HUES64 (cell line): Measurements from ENCODE around the gene TMEM156.
"Not testable (repeated sequence)": the region's sequence is repeated elsewhere in the genome, so short reads cannot be mapped to it uniquely, and the experiment has no call there.

Experiments
- H3K27ac ChIP-seq: 2 replicates; pipeline ENCODE4 v1.7.0; 2013; ENCODE audit warnings: low read depth, low read length, inconsistent platforms
- H3K27me3 ChIP-seq: 2 replicates; pipeline ENCODE4 v1.6.1; 2013; ENCODE audit warnings: mild to moderate bottlenecking, low read length; ENCODE audit not compliant: insufficient read depth
- H3K36me3 ChIP-seq: 2 replicates; pipeline ENCODE4 v1.6.1; 2013; ENCODE audit warnings: mild to moderate bottlenecking, low read length; ENCODE audit not compliant: insufficient read depth
- H3K4me1 ChIP-seq: 2 replicates; pipeline ENCODE4 v1.6.1; 2013; ENCODE audit warnings: mild to moderate bottlenecking, low read length, moderate library complexity; ENCODE audit not compliant: insufficient read depth
- H3K4me3 ChIP-seq: 2 replicates; pipeline ENCODE4 v1.5.1; 2013; ENCODE audit warnings: mild to moderate bottlenecking, low read length, moderate library complexity
- H3K9ac ChIP-seq: 2 replicates; pipeline ENCODE4 v1.6.1; 2013; ENCODE audit warnings: mild to moderate bottlenecking, low read depth, low read length
- H3K9me3 ChIP-seq: 2 replicates; pipeline ENCODE4 v1.6.1; 2013; ENCODE audit warnings: low read depth, low read length; ENCODE audit not compliant: insufficient read depth
- whole genome bisulfite sequencing: fragments of 150-250, 120-280 bp; methylation state at CpG from one replicate; pipeline ENCODE4 v1.1.7; 2013; ENCODE audit warnings: missing lambda C conversion rate; 5-methylcytosine and 5-hydroxymethylcytosine counted together

TMEM156 gene

GRCh38 chr4:38976308-38976707 is 55.9 kb downstream of the TMEM156 start:
- Histone ChIP-seq H3K4me3 (no peak overlapping the region), H3K27me3 (no peaks in the 10 kb centered on the region)
- 95% methylated on average over 7 of the region's 7 CpGs for WGBS

GRCh38 chr4:38968668-38969067 is 63.5 kb downstream of the TMEM156 start:
- 99% methylated on average over 5 of the region's 5 CpGs for WGBS
- Histone ChIP-seq H3K4me1 (0 out of 2 replicates have a peak, but pooled peaks cover 4% of the 10 kb centered on the region), H3K27ac (no peak overlapping the region), H3K9ac (no peak overlapping the region), H3K9me3 (no peaks in the 10 kb centered on the region), H3K4me3 (no peak overlapping the region), H3K27me3 (no peaks in the 10 kb centered on the region), H3K36me3 (no peaks in the 10 kb centered on the region)

More at GRCh38 chr4:38976308-38976707, 55.9 kb downstream of the TMEM156 start:
- Histone ChIP-seq H3K9me3 (no peaks in the 10 kb centered on the region), H3K4me1 (no peaks in the 10 kb centered on the region), H3K9ac (no peak overlapping the region), H3K36me3 (no peaks in the 10 kb centered on the region), H3K27ac (no peak overlapping the region)

- no peak overlapping the region for H3K9ac ChIP-seq
- H3K27ac ChIP-seq, result no peak overlapping the region; the same call in 1 of the 2 replicates
- H3K36me3 ChIP-seq, result no peaks in the 10 kb centered on the region
- no peaks in the 10 kb centered on the region for H3K9me3 ChIP-seq
- 0 out of 2 replicates have a peak, but pooled peaks cover 4% of the 10 kb centered on the region for H3K4me1 ChIP-seq
- H3K27me3 ChIP-seq, result no peaks in the 10 kb centered on the region
- 94% methylated on average over 5 of the region's 7 CpGs for WGBS
- H3K4me3 ChIP-seq, result no peak overlapping the region
Observed at GRCh38 chr4:38967260-38968095, 64.7 kb downstream of the TMEM156 start.

GRCh38 chr4:38965866-38966265 is 66.3 kb downstream of the TMEM156 start:
- Histone ChIP-seq H3K36me3 (no peaks in the 10 kb centered on the region), H3K4me3 (no peak overlapping the region), H3K27ac (no peak overlapping the region), H3K9ac (no peak overlapping the region), H3K4me1 (0 out of 2 replicates have a peak, but pooled peaks cover 4% of the 10 kb centered on the region), H3K27me3 (no peaks in the 10 kb centered on the region), H3K9me3 (no peaks in the 10 kb centered on the region)
- 90% methylated on average over 2 of the region's 3 CpGs for WGBS

GRCh38 chr4:38964942-38965775 is 67.0 kb downstream of the TMEM156 start:
- H3K4me3 ChIP-seq, result no peak overlapping the region
- no peaks in the 10 kb centered on the region for H3K27me3 ChIP-seq
- H3K9me3 ChIP-seq, result no peaks in the 10 kb centered on the region
- H3K36me3 ChIP-seq, result no peaks in the 10 kb centered on the region
- H3K27ac ChIP-seq, result no peak overlapping the region
- no peak overlapping the region for H3K9ac ChIP-seq
- H3K4me1 ChIP-seq, result 0 out of 2 replicates have a peak, but pooled peaks cover 4% of the 10 kb centered on the region
- WGBS, result 87% methylated on average over 10 of the region's 11 CpGs

GRCh38 chr4:38959248-38959647 is 73.0 kb downstream of the TMEM156 start:
- H3K4me3 ChIP-seq, H3K27ac ChIP-seq, H3K4me1 ChIP-seq, H3K27me3 ChIP-seq, H3K9me3 ChIP-seq, H3K36me3 ChIP-seq, H3K9ac ChIP-seq: not testable (repeated sequence)
- 86% methylated on average over 5 of the region's 5 CpGs for WGBS

- no peaks in the 10 kb centered on the region for H3K4me1 ChIP-seq
- H3K27me3 ChIP-seq, result no peaks in the 10 kb centered on the region
- no peaks in the 10 kb centered on the region for H3K36me3 ChIP-seq
- 96% methylated on average over 3 of the region's 4 CpGs for WGBS
- H3K27ac ChIP-seq, result no peak overlapping the region
- H3K9ac ChIP-seq, result no peak overlapping the region
- H3K4me3 ChIP-seq, result no peak overlapping the region
- no peaks in the 10 kb centered on the region for H3K9me3 ChIP-seq
Observed at GRCh38 chr4:38958453-38959190, 73.6 kb downstream of the TMEM156 start.

- Histone ChIP-seq H3K36me3 (no peaks in the 10 kb centered on the region), H3K27me3 (no peaks in the 10 kb centered on the region), H3K9me3 (no peaks in the 10 kb centered on the region), H3K4me3 (no peak overlapping the region), H3K27ac (no peak overlapping the region), H3K4me1 (no peaks in the 10 kb centered on the region), H3K9ac (no peak overlapping the region)
- 91% methylated on average over 2 of the region's 3 CpGs for WGBS
Observed at GRCh38 chr4:38957893-38958292, 74.3 kb downstream of the TMEM156 start.

GRCh38 chr4:38957261-38957815 is 74.9 kb downstream of the TMEM156 start:
- 82% methylated on average over 5 of the region's 5 CpGs for WGBS
- H3K27ac ChIP-seq, result no peak overlapping the region
- no peak overlapping the region for H3K9ac ChIP-seq
- no peaks in the 10 kb centered on the region for H3K9me3 ChIP-seq
- no peaks in the 10 kb centered on the region for H3K4me1 ChIP-seq
- H3K4me3 ChIP-seq, result no peak overlapping the region
- H3K36me3 ChIP-seq, result no peaks in the 10 kb centered on the region
- H3K27me3 ChIP-seq, result no peaks in the 10 kb centered on the region

GRCh38 chr4:38955957-38956356 is 76.3 kb downstream of the TMEM156 start:
- Histone ChIP-seq H3K27me3 (no peaks in the 10 kb centered on the region), H3K9ac (no peak overlapping the region), H3K36me3 (no peaks in the 10 kb centered on the region), H3K4me3 (no peak overlapping the region), H3K4me1 (no peaks in the 10 kb centered on the region), H3K27ac (no peak overlapping the region), H3K9me3 (no peaks in the 10 kb centered on the region)
- 96% methylated on average over 4 of the region's 4 CpGs for WGBS
